ENCODE results near the gene MXRA5. TPM values are rescaled to one million over a fixed set of nuclear protein-coding genes. Genes with fewer than 3 reads are reported as not detected.

MXRA5 gene
- total and polyA plus RNA-seq, 2 of the 8 experiments (the other 6 are each of a cell fraction or from before 2014, with no cell fraction given): 0.56 to 1.7 TPM

DNA sequence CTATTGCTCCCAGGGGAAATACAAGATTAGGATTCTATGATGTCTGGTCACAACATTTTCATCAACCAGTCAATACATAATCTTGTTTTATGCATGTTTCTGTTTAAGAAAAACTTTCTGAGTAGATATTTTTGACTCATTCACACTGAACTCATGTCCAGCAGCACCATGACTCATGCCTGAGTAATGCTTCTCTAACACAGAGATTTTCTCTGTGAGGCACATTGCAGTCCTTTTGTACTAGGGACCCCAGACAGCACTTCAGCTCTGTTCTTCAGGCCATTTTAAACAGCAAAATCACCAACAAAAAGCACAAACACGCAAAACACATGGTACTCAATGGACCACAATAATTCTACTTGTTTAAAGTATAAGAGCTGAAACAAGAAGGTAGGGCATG, 83.6 kb downstream of the MXRA5 start:
- POLR2A ChIA-PET (ENCODE audit: partially characterized antibody): no interaction called here
- Histone ChIP-seq H3K23me2 (ENCODE audit: low read depth, low read length) (no peaks in the 10 kb centered on the region), H2AK5ac (ENCODE audit: low read depth, low read length) (no peak overlapping the region), H4K8ac (ENCODE audit: extremely low read depth, insufficient read depth, low read length) (no peak overlapping the region), H2BK15ac (ENCODE audit: low read length) (no peak overlapping the region), H3K18ac (ENCODE audit: extremely low read depth, low read length) (no peak overlapping the region), H2BK12ac (ENCODE audit: low read depth, low read length) (no peak overlapping the region), H4K5ac (ENCODE audit: insufficient read length, low read depth, low read length) (no peak overlapping the region), H3K9ac (replicated peaks in 1 of 4; ENCODE audit: extremely low read depth in 1 of 4, low read depth in 3 of 4, low read length in 3 of 4) (no peak overlapping the region), H2BK120ac (replicated peaks; ENCODE audit: low read depth, low read length) (no peak overlapping the region), H3K9me3 (ENCODE audit: insufficient read depth in 2 of 2, low read depth in 1 of 2, low read length in 1 of 2) (no peaks in the 10 kb centered on the region), H2BK20ac (ENCODE audit: low read length) (no peak overlapping the region), H4K20me1 (replicated peaks in 1 of 2; ENCODE audit: control insufficient read depth in 1 of 2, insufficient read depth in 2 of 2, low read length in 2 of 2) (no peaks in the 10 kb centered on the region), H3K4me1 (replicated peaks in 1 of 4; ENCODE audit: control insufficient read depth in 3 of 4, insufficient read depth in 4 of 4, low read length in 3 of 4) (no peaks in the 10 kb centered on the region), H3K4ac (replicated peaks; ENCODE audit: insufficient read length, low read depth, low read length) (no peak overlapping the region), H3K4me3 (ENCODE audit: extremely low read depth in 1 of 4, insufficient read depth in 2 of 4, low read depth in 3 of 4, low read length in 4 of 4) (no peak overlapping the region), H3K4me2 (ENCODE audit: insufficient read depth in 1 of 2, low read depth in 2 of 2, low read length in 2 of 2) (no peak overlapping the region), H2AFZ (ENCODE audit: low read length) (no peak overlapping the region), H2BK5ac (ENCODE audit: low read depth, low read length) (no peak overlapping the region), H3K79me2 (ENCODE audit: control insufficient read depth in 1 of 2, insufficient read depth in 2 of 2, low read length in 2 of 2) (no peaks in the 10 kb centered on the region), H3K79me1 (ENCODE audit: low read depth, low read length) (no peaks in the 10 kb centered on the region), H3K56ac (replicated peaks; ENCODE audit: insufficient read length, low read depth, low read length) (no peak overlapping the region), H3K36me3 (ENCODE audit: control insufficient read depth in 2 of 4, insufficient read depth in 4 of 4, low read length in 3 of 4) (no peaks in the 10 kb centered on the region), H3K27ac (ENCODE audit: low read depth, low read length) (no peak overlapping the region), H3K27me3 (replicated peaks in 1 of 4; ENCODE audit: control insufficient read depth in 3 of 4, extremely low read depth in 1 of 4, insufficient read depth in 3 of 4, low read length in 3 of 4) (no peaks in the 10 kb centered on the region), H4K91ac (replicated peaks; ENCODE audit: insufficient read length, low read length) (no peak overlapping the region), H3K23ac (ENCODE audit: insufficient read length) (no peak overlapping the region), H3K14ac (ENCODE audit: insufficient read length) (no peak overlapping the region)
- CTCF ChIA-PET (ENCODE audit: partially characterized antibody): no interaction called here
- TF ChIP-seq JUN (IDR thresholded peaks at IDR 0.05; ENCODE audit: low read depth, low read length): no peak
- TF ChIP-seq SP1 (IDR thresholded peaks at IDR 0.05; ENCODE audit: low read depth, low read length): no peak
- TF ChIP-seq CBX8 (IDR thresholded peaks at IDR 0.05; ENCODE audit: borderline replicate concordance, low read depth, low read length): no peak
- no peak for TF ChIP-seq RFX5 (IDR thresholded peaks at IDR 0.05; ENCODE audit: borderline replicate concordance, low read depth, low read length)
- no peak for TF ChIP-seq NRF1 (IDR thresholded peaks at IDR 0.05; ENCODE audit: low read depth, low read length)
- no peak for TF ChIP-seq HDAC6 (IDR thresholded peaks at IDR 0.05; ENCODE audit: low read depth, low read length)
- TF ChIP-seq ZNF274 (IDR thresholded peaks at IDR 0.05; ENCODE audit: borderline replicate concordance, extremely low read depth, low read length): no peak
- DNase-seq (ENCODE audit: low read depth in 1 of 2, low spot score in 2 of 2) (no peak), FAIRE-seq (no peak)
- 100% methylated on average over 1 of the region's 1 CpG; no CpG with 5 or more reads in 1 of the 2 experiments for WGBS, 2 experiments (ENCODE audit: extremely low coverage in 1 of 2, insufficient coverage in 1 of 2, insufficient read length in 1 of 2, insufficient replicate concordance in 2 of 2, low coverage in 1 of 2, low lambda C conversion rate in 2 of 2, missing lambda C conversion rate in 1 of 2)
